NB4 (cell line): ENCODE results near the gene UTS2B.

Experiments used
- CTCF ChIP-seq: IDR thresholded peaks from one replicate; pipeline ENCODE4 v1.5.1; 2012; ENCODE audit warnings: low read depth, low read length
- MYC ChIP-seq: IDR thresholded peaks from 2 replicates; pipeline ENCODE4 v1.6.1; 2011; ENCODE audit warnings: low read depth, low read length
- POLR2A ChIP-seq: IDR thresholded peaks from 2 replicates; pipeline ENCODE4 v1.6.1; 2011; ENCODE audit warnings: mild to moderate bottlenecking; ENCODE audit not compliant: insufficient read length; ENCODE audit errors: extremely low read depth

- TF ChIP-seq CTCF (no peak), POLR2A (no peak), MYC (no peak)
Measured at GRCh38 chr3:191342411-191342810, 12.1 kb upstream of the UTS2B start.
